ENCODE measurements around the gene TRIM28.

Gene TRIM28

DNA sequence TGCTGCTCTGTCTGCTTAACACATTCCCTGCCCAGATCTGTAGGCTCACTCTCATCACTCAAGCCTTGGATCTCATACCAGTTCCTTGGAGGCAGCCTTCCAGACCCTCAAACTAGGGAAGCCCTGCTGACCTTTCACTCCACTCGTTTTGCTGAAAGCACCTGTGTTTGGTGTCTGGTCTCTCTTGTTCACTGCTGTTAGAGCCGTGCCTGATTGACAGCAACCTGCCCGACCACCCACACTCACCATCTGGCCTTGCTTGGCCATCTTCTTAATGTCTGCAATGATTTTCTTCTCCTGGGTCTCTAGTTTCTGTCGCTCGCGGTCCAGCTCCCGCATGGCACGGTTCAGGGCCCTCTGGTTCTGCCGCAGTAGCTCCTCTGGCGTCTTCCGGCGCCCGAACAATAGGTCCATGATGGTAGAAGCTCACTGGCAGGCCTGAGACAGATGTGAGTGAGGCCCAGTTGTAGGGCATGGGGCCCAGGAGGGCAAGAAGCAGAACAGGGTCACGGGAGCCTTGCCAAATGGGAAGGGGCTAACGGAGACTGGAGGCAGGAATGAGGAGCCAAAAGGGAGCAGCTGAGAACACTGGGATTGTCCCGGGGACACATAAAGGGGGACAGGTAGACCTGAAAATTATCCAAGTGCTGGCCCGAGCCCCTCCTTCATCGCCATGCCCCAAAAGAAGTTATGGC, 10.1 kb downstream of the TRIM28 start:
- no peaks in the 10 kb centered on the region for H3K27me3 ChIP-seq (replicated peaks)
- DNase-seq = no peak
- in situ Hi-C loops (cut with HindIII; ENCODE audit: low pct_ligation_motif_present, low sequenced_read_pairs) = no loop called here
- peak overlapping the region; percentile 82 for H3K4me3 ChIP-seq (ENCODE audit: low read depth, low read length)
- TF ChIP-seq, protein P1, sequence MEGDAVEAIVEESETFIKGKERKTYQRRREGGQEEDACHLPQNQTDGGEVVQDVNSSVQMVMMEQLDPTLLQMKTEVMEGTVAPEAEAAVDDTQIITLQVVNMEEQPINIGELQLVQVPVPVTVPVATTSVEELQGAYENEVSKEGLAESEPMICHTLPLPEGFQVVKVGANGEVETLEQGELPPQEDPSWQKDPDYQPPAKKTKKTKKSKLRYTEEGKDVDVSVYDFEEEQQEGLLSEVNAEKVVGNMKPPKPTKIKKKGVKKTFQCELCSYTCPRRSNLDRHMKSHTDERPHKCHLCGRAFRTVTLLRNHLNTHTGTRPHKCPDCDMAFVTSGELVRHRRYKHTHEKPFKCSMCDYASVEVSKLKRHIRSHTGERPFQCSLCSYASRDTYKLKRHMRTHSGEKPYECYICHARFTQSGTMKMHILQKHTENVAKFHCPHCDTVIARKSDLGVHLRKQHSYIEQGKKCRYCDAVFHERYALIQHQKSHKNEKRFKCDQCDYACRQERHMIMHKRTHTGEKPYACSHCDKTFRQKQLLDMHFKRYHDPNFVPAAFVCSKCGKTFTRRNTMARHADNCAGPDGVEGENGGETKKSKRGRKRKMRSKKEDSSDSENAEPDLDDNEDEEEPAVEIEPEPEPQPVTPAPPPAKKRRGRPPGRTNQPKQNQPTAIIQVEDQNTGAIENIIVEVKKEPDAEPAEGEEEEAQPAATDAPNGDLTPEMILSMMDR (IDR thresholded peaks at IDR 0.05; ENCODE audit: low read depth, low read length, missing control alignments) = no peak
- peak overlapping the region; percentile 81 for H3K27ac ChIP-seq
- H3K36me3 ChIP-seq (replicated peaks) = peaks cover 56% of the 10 kb centered on the region

DNA sequence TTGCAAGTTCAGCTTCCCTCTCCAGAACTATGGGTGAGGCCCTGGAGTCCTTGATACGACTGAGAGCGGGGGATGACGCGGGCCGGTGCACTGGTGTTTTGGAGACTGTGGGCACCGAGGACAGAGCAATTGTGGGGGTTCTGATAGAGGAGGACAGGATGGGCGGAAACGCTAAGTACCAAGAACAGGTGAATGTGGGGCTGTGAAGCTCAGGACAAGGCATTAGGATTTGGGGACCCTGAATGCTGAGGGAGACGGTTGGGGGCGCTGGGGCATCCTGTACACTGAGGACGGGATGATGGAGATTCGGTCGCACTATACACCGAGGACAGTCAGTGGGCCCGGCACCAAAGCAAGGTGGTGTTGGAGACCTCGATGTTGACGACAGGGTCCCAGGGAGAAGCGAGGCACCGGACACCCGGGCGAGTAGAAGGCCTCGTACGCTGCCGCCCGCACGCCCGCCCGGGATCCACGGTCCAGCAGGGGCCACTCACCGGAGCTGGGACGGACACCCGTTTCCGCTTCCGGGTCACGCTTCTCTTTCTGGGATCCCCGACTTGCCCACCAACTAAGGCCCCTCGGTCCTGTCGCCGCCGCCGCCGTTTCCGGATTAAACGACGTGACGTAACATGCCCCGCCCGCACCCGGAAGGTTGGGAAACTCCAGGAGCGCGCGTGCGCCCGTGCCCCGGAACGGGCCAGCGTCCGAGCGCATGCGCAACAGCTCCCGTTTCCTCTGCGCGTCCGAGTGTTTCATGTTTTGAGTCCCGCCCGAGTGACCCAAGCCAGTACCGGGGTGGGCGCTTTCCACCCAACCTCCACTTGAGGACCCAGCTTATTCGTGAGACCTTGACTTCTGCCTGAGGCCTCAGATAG, 10.9 kb downstream of the TRIM28 start, which contains the start of gene CHMP2A:
TSS of gene CHMP2A (minus strand) at position 612 of the 875 bp plus-strand sequence. CDS start 893 bp downstream, outside the sequence.
- DNase-seq = peak; percentile 94

DNA sequence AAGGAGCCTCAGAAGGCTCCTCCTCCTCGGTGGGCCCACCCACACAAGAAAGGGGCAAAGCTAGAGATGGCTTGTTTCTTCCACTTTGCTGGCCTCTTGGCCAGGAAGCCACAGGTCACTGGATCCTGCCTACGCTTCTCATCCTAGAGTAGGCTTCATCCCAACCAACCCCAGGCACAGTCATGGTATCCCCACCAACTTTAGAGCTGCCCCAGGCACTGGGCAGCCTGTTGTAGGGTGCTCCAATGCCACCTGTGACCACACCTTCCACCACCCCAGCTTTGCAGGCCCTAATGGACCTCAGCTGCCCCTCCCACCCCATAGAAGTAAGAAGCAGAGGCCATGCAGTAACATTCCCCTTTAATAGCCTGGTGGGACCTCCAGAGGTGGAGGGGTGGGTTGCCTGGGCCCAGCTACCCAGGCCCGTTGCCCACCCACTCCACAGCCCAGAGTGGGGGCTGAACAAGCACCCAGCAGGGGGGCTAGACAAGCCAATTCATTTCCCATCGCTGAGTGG, 11.6 kb downstream of the TRIM28 start:
- no peaks in the 10 kb centered on the region for H3K27me3 ChIP-seq (replicated peaks)
- peak overlapping the region; percentile 82 for H3K4me3 ChIP-seq (ENCODE audit: low read depth, low read length)
- peaks cover 41% of the 10 kb centered on the region for H3K36me3 ChIP-seq (replicated peaks)
- TF ChIP-seq, protein P1 (IDR thresholded peaks at IDR 0.05; ENCODE audit: low read depth, low read length, missing control alignments) = no peak
- H3K27ac ChIP-seq = peak overlapping the region; percentile 81
- no peak for DNase-seq
- in situ Hi-C loops (cut with HindIII; ENCODE audit: low pct_ligation_motif_present, low sequenced_read_pairs) = no loop called here

More for the DNA sequence above, 10.9 kb downstream of the TRIM28 start, which contains the start of gene CHMP2A:
- in situ Hi-C loops (cut with HindIII; ENCODE audit: low pct_ligation_motif_present, low sequenced_read_pairs) = no loop called here
- Histone ChIP-seq H3K27ac (peak within 1 kb of the TSS; percentile 81), H3K36me3 (replicated peaks) (peaks cover 48% of the 10 kb centered on the region), H3K4me3 (ENCODE audit: low read depth, low read length) (peak within 1 kb of the TSS; percentile 82), H3K27me3 (replicated peaks) (no peaks in the 10 kb centered on the region)
- TF ChIP-seq, protein P1 (IDR thresholded peaks at IDR 0.05; ENCODE audit: low read depth, low read length, missing control alignments) = no peak

DNA sequence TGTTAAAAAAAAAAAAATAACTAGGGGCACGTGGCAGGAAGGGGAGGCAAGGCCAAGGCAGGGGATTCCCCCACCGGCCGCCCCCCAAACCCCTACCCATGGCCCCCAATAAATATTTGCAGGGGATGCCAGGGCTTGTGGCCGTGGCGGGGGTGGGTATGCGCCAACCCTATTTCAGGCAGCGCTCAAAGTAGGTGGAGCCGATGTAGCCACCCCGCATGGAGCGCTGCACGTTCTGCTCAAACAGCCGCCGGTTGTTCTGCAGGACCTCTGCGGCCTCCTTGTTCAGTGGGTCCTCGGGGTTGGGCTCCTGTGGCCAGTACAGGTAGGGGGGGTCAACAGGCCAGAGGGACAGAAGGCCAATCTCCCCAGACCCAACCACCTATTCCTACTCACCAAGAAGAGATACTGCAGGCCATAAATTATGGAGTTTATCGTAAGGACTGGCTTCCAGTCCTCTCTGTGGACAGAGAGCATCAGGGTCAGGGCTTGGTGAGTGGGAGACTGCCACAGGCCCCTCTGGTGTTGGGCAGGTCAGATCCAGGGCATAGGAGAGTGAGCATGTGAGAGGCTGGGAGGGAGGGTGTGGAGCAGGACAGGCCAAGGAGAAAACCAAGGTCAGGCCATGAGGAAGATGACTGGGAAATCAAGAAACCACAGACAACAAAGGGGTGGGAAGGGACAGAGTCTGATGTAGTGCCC, 12.2 kb downstream of the TRIM28 start:
- no peak for DNase-seq
- in situ Hi-C loops (cut with HindIII; ENCODE audit: low pct_ligation_motif_present, low sequenced_read_pairs) = no loop called here
- TF ChIP-seq, protein P1 (IDR thresholded peaks at IDR 0.05; ENCODE audit: low read depth, low read length, missing control alignments) = no peak
- peaks cover 34% of the 10 kb centered on the region for H3K36me3 ChIP-seq (replicated peaks)
- no peaks in the 10 kb centered on the region for H3K27me3 ChIP-seq (replicated peaks)
- H3K27ac ChIP-seq = no peak overlapping the region
- peak overlapping the region; percentile 12 for H3K4me3 ChIP-seq (ENCODE audit: low read depth, low read length)

DNA sequence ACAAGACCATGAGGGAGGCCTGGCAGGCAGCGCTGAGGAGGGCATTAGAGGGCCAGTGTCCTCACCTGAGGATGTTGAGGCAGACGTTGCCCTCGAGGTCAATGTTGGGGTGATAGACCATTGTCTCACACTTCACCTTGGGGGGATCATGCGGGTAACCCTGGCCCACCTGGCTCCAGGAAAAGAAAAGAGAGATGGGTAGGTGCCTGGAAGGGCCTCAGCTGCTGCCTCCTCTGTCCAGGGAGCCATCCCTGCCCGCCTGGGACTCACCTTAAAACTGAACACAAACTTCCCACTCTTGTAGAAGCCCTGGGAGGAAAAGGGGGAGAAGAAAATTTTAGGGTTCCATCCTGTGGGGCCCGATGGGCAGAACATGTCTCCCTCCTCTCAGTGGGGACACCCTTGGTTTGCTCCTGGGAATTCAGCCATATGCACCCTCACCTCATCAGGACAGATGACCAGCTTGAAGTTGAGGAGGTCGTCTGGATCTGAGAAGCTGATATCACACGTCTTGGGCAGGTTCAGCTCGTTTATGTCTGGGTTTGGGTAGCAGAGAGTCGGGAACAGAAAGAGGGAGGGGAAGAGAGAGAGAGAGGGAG, 12.9 kb downstream of the TRIM28 start:
- Histone ChIP-seq H3K27ac (no peak overlapping the region), H3K4me3 (ENCODE audit: low read depth, low read length) (peak overlapping the region; percentile 92), H3K27me3 (replicated peaks) (no peaks in the 10 kb centered on the region), H3K36me3 (replicated peaks) (peaks cover 28% of the 10 kb centered on the region)
- DNase-seq = no peak
- TF ChIP-seq, protein P1 (IDR thresholded peaks at IDR 0.05; ENCODE audit: low read depth, low read length, missing control alignments) = no peak
- in situ Hi-C loops (cut with HindIII; ENCODE audit: low pct_ligation_motif_present, low sequenced_read_pairs) = no loop called here

Measured in brain microvascular endothelial cell (primary cell).